Trophoblast cell (in vitro differentiated cells and primary cell): Measurements from ENCODE around the gene PTPRU.
"Not testable (repeated sequence)": the region's sequence is repeated elsewhere in the genome, so short reads cannot be mapped to it uniquely, and the experiment has no call there.

Experiments used
- DNase-seq, 2 donors: peaks; one replicate each; pipeline ENCODE4 v3.0.0-alpha.2; 2016
- H2AFZ ChIP-seq: 2 replicates; pipeline ENCODE4 v1.6.1; 2013; ENCODE audit warnings: low read length, moderate library complexity, mild to moderate bottlenecking; ENCODE audit not compliant: insufficient read depth, poor library complexity
- H2AK5ac ChIP-seq: 2 replicates; pipeline ENCODE4 v1.6.1; 2013; ENCODE audit warnings: mild to moderate bottlenecking, low read length
- H2BK120ac ChIP-seq: 2 replicates; pipeline ENCODE4 v1.6.1; 2013; ENCODE audit warnings: low read length, mild to moderate bottlenecking, moderate library complexity; ENCODE audit not compliant: insufficient read depth, poor library complexity
- H2BK12ac ChIP-seq: 2 replicates; pipeline ENCODE4 v1.6.1; 2013; ENCODE audit warnings: mild to moderate bottlenecking, low read length, moderate library complexity
- H2BK5ac ChIP-seq: 2 replicates; pipeline ENCODE4 v1.6.1; 2013; ENCODE audit warnings: low read length, low read depth, moderate library complexity, mild to moderate bottlenecking; ENCODE audit not compliant: poor library complexity
- H3K14ac ChIP-seq: 2 replicates; pipeline ENCODE4 v1.6.1; 2013; ENCODE audit warnings: mild to moderate bottlenecking, low read length
- H3K18ac ChIP-seq: 2 replicates; pipeline ENCODE4 v1.6.1; 2013; ENCODE audit warnings: mild to moderate bottlenecking, low read length
- H3K23ac ChIP-seq: 2 replicates; pipeline ENCODE4 v1.6.1; 2013; ENCODE audit warnings: low read length
- H3K27ac ChIP-seq: 2 replicates; pipeline ENCODE4 v1.5.1; 2013; ENCODE audit warnings: low read depth, mild to moderate bottlenecking, inconsistent platforms, low read length, moderate library complexity
- H3K27me3 ChIP-seq: 2 replicates; pipeline ENCODE4 v1.6.1; 2013; ENCODE audit warnings: inconsistent platforms, mild to moderate bottlenecking, low read length, moderate library complexity; ENCODE audit not compliant: insufficient read depth
- H3K36me3 ChIP-seq, 2 experiments: 1 replicate in 1 of 2; 2 replicates in 1 of 2; pipeline ENCODE4 v1.6.1; 2013; ENCODE audit warnings: low read length in 2 of 2, mild to moderate bottlenecking in 2 of 2, moderate library complexity in 1 of 2; ENCODE audit not compliant: insufficient read depth in 2 of 2, control insufficient read depth in 1 of 2
- H3K4ac ChIP-seq: 2 replicates; pipeline ENCODE4 v1.6.1; 2013; ENCODE audit warnings: low read depth, mild to moderate bottlenecking, low read length, moderate library complexity
- H3K4me1 ChIP-seq, 2 experiments: 1 replicate in 1 of 2; 2 replicates in 1 of 2; pipeline ENCODE4 v1.6.1; 2013; ENCODE audit warnings: low read length in 2 of 2, mild to moderate bottlenecking in 2 of 2, moderate library complexity in 1 of 2; ENCODE audit not compliant: insufficient read depth in 2 of 2, control insufficient read depth in 1 of 2
- H3K4me2 ChIP-seq: 2 replicates; pipeline ENCODE4 v1.6.1; 2013; ENCODE audit warnings: inconsistent platforms, mild to moderate bottlenecking, low read length, moderate library complexity
- H3K4me3 ChIP-seq: 2 replicates; pipeline ENCODE4 v1.5.1; 2013; ENCODE audit warnings: mild to moderate bottlenecking, low read depth, low read length, inconsistent platforms
- H3K79me1 ChIP-seq: one replicate; pipeline ENCODE4 v1.6.1; 2013; ENCODE audit warnings: low read length
- H3K79me2 ChIP-seq: 2 replicates; pipeline ENCODE4 v1.6.1; 2013; ENCODE audit warnings: low read length, mild to moderate bottlenecking; ENCODE audit not compliant: control insufficient read depth, insufficient read depth, poor library complexity
- H3K9ac ChIP-seq: 2 replicates; pipeline ENCODE4 v1.6.1; 2013; ENCODE audit warnings: mild to moderate bottlenecking, low read length
- H3K9me3 ChIP-seq: 2 replicates; pipeline ENCODE4 v1.6.1; 2013; ENCODE audit warnings: low read depth, mild to moderate bottlenecking, control low read depth, inconsistent platforms, low read length; ENCODE audit not compliant: insufficient read depth
- H4K12ac ChIP-seq: 2 replicates; pipeline ENCODE4 v1.6.1; 2013; ENCODE audit warnings: low read depth, mild to moderate bottlenecking, low read length, moderate library complexity
- H4K8ac ChIP-seq: 2 replicates; pipeline ENCODE4 v1.6.1; 2013; ENCODE audit warnings: low read depth, mild to moderate bottlenecking, low read length, moderate library complexity
- H4K91ac ChIP-seq: one replicate; pipeline ENCODE4 v1.6.1; 2013; ENCODE audit warnings: low read depth, mild to moderate bottlenecking, low read length, moderate library complexity
- WGBS: extraction: QIAGEN DNeasy Blood & Tissue Kit; methylation state at CpG from one replicate; pipeline ENCODE4 v1.1.7; 2013; ENCODE audit warnings: missing lambda C conversion rate; ENCODE audit not compliant: insufficient read length, insufficient coverage; ENCODE audit errors: extremely low coverage; 5-methylcytosine and 5-hydroxymethylcytosine counted together

PTPRU gene

GRCh38 chr1:29232387-29232786 lies 3.9 kb upstream of the PTPRU start:
- Histone ChIP-seq H3K18ac (no peak overlapping the region), H3K79me1 (peaks cover 17% of the 10 kb centered on the region), H4K8ac (no peak overlapping the region), H3K27me3 (no peaks in the 10 kb centered on the region), H2BK120ac (no peak overlapping the region), H3K4me1 (peaks cover 2 to 17% of the 10 kb centered on the region in 2 experiments), H3K4me2 (no peak overlapping the region), H3K9me3 (peaks cover 3% of the 10 kb centered on the region), H3K23ac (no peak overlapping the region), H4K12ac (no peak overlapping the region), H4K91ac (no peak overlapping the region), H3K27ac (no peak overlapping the region), H3K9ac (no peak overlapping the region), H2BK12ac (no peak overlapping the region), H3K79me2 (peaks cover 11% of the 10 kb centered on the region), H2BK5ac (no peak overlapping the region), H3K14ac (no peak overlapping the region), H3K4ac (no peak overlapping the region), H3K4me3 (no peak overlapping the region), H2AK5ac (no peak overlapping the region), H3K36me3 (no peaks in the 10 kb centered on the region), H2AFZ (no peak overlapping the region)
- WGBS, result no CpG with 5 or more reads among the region's 3 CpGs
- DNase-seq, result no peak

GRCh38 chr1:29233693-29234092 lies 2.6 kb upstream of the PTPRU start:
- Histone ChIP-seq H2BK120ac (no peak overlapping the region), H3K79me2 (peaks cover 15% of the 10 kb centered on the region), H3K4me2 (no peak overlapping the region), H3K18ac (no peak overlapping the region), H3K79me1 (peaks cover 27% of the 10 kb centered on the region), H3K23ac (no peak overlapping the region), H3K4me3 (no peak overlapping the region), H4K91ac (no peak overlapping the region), H3K36me3 (no peaks in the 10 kb centered on the region), H3K27ac (no peak overlapping the region), H3K14ac (no peak overlapping the region), H3K9ac (no peak overlapping the region), H4K8ac (no peak overlapping the region), H2BK12ac (no peak overlapping the region), H3K4ac (no peak overlapping the region), H3K4me1 (peaks cover 6 to 15% of the 10 kb centered on the region in 2 experiments), H2BK5ac (no peak overlapping the region), H2AFZ (no peak overlapping the region), H4K12ac (no peak overlapping the region), H2AK5ac (no peak overlapping the region), H3K9me3 (peaks cover 3% of the 10 kb centered on the region), H3K27me3 (no peaks in the 10 kb centered on the region)
- WGBS, result no CpG with 5 or more reads among the region's 4 CpGs
- no peak for DNase-seq

- no peak overlapping the region for H2BK120ac ChIP-seq
- H3K4me1 ChIP-seq, result peaks cover 13 to 23% of the 10 kb centered on the region in 2 experiments
- H4K8ac ChIP-seq, result no peak overlapping the region
- H3K23ac ChIP-seq, result no peak overlapping the region
- no peak overlapping the region for H4K12ac ChIP-seq
- H3K27ac ChIP-seq, result no peak overlapping the region
- DNase-seq, result no peak
- no peak overlapping the region for H4K91ac ChIP-seq
- no peak overlapping the region for H3K4me2 ChIP-seq
- H2AFZ ChIP-seq, result no peak overlapping the region
- H3K4ac ChIP-seq, result no peak overlapping the region
- no peak overlapping the region for H3K9ac ChIP-seq
- H2AK5ac ChIP-seq, result no peak overlapping the region
- H3K27me3 ChIP-seq, result no peaks in the 10 kb centered on the region
- H3K9me3 ChIP-seq, result peaks cover 3% of the 10 kb centered on the region
- no peak overlapping the region for H3K18ac ChIP-seq
- peaks cover 15% of the 10 kb centered on the region for H3K79me2 ChIP-seq
- no peak overlapping the region for H3K4me3 ChIP-seq
- no peak overlapping the region for H3K14ac ChIP-seq
- WGBS, result no CpG with 5 or more reads among the region's 1 CpG
- H3K79me1 ChIP-seq, result peaks cover 27% of the 10 kb centered on the region
- no peak overlapping the region for H2BK12ac ChIP-seq
- H2BK5ac ChIP-seq, result no peak overlapping the region
- H3K36me3 ChIP-seq, result no peaks in the 10 kb centered on the region
Observed at GRCh38 chr1:29234471-29234870, 1.9 kb upstream of the PTPRU start.

- H3K18ac ChIP-seq, DNase-seq, H4K12ac ChIP-seq, H3K4ac ChIP-seq, H3K36me3 ChIP-seq, H3K4me3 ChIP-seq, H2AK5ac ChIP-seq, H2BK5ac ChIP-seq, H4K8ac ChIP-seq, H3K14ac ChIP-seq, H3K27ac ChIP-seq, H3K9ac ChIP-seq, H4K91ac ChIP-seq, H3K9me3 ChIP-seq, H2AFZ ChIP-seq, H3K4me2 ChIP-seq, H3K27me3 ChIP-seq, H3K23ac ChIP-seq, H2BK120ac ChIP-seq, H2BK12ac ChIP-seq: not testable (repeated sequence)
- Histone ChIP-seq H3K79me2 (peaks cover 15% of the 10 kb centered on the region), H3K79me1 (peaks cover 27% of the 10 kb centered on the region), H3K4me1 (peaks cover 17 to 27% of the 10 kb centered on the region in 2 experiments)
- WGBS, result no CpG with 5 or more reads among the region's 9 CpGs
Observed at GRCh38 chr1:29234881-29235280, 1.4 kb upstream of the PTPRU start.
